Bronchial epithelial cell (primary cell): ENCODE results near the gene DHRS11. TPM values are rescaled to one million over a fixed set of nuclear protein-coding genes. Genes with fewer than 3 reads are reported as not detected.

Experiments used
- DNase-seq: peaks from one replicate; pipeline ENCODE4 v3.0.0-alpha.2; 2010; ENCODE audit warnings: low read depth
- FAIRE-seq: peaks from 2 replicates; lab custom pipeline; 2011; peaks lifted over from hg19 to GRCh38; lab: Jason Lieb, UNC
- H3K27me3 ChIP-seq: 2 replicates; pipeline ENCODE4 v1.5.1; 2011; ENCODE audit warnings: low read length; ENCODE audit not compliant: control insufficient read depth, insufficient read depth
- H3K36me3 ChIP-seq: 2 replicates; pipeline ENCODE4 v1.5.1; 2011; ENCODE audit warnings: low read length; ENCODE audit not compliant: control insufficient read depth, insufficient read depth
- H3K4me3 ChIP-seq: 2 replicates; pipeline ENCODE4 v1.5.1; 2011; ENCODE audit warnings: mild to moderate bottlenecking, low read depth, low read length, control low read depth
- CTCF ChIP-seq: IDR thresholded peaks from 2 replicates; pipeline ENCODE4 v1.5.1; 2011; ENCODE audit warnings: mild to moderate bottlenecking, moderate library complexity, low read length, control low read depth, inconsistent platforms; ENCODE audit not compliant: insufficient read depth, severe bottlenecking
- total RNA-seq: library from RNA; depleted of rRNA; stranded (reverse); fragments of >200 nt; gene quantifications from 2 replicates; pipeline ENCODE4 v1.2.1, GENCODE V29; 2014

The DHRS11 gene
- total RNA-seq, 1 donor from 2014 or later = 7.9 TPM

GRCh38 chr17:36613155-36613554, 21.5 kb downstream of the DHRS11 start:
- no peaks in the 10 kb centered on the region for H3K36me3 ChIP-seq
- DNase-seq (no peak), FAIRE-seq (no peak)
- H3K27me3 ChIP-seq = no peaks in the 10 kb centered on the region
- no peak for TF ChIP-seq CTCF
- H3K4me3 ChIP-seq = no peak overlapping the region

GRCh38 chr17:36614081-36614480, 22.4 kb downstream of the DHRS11 start:
- Histone ChIP-seq H3K27me3 (no peaks in the 10 kb centered on the region), H3K4me3 (no peak overlapping the region), H3K36me3 (no peaks in the 10 kb centered on the region)
- no peak for TF ChIP-seq CTCF
- DNase-seq (no peak), FAIRE-seq (no peak)

- Histone ChIP-seq H3K4me3 (no peak overlapping the region), H3K27me3 (no peaks in the 10 kb centered on the region), H3K36me3 (no peaks in the 10 kb centered on the region)
- no peak for FAIRE-seq
- no peak for DNase-seq
- TF ChIP-seq CTCF = no peak
These were observed 23.3 kb downstream of the DHRS11 start for GRCh38 chr17:36614933-36615332.

- FAIRE-seq = no peak
- no peaks in the 10 kb centered on the region for H3K27me3 ChIP-seq
- no peaks in the 10 kb centered on the region for H3K36me3 ChIP-seq
- no peak overlapping the region for H3K4me3 ChIP-seq
- DNase-seq = peak; percentile 4
- TF ChIP-seq CTCF = no peak
These were observed 24.7 kb downstream of the DHRS11 start for GRCh38 chr17:36616061-36617029.

- no peak for FAIRE-seq
- Histone ChIP-seq H3K27me3 (no peaks in the 10 kb centered on the region), H3K4me3 (no peak overlapping the region)
These were observed 26.1 kb downstream of the DHRS11 start for GRCh38 chr17:36617773-36618172.

More at GRCh38 chr17:36617773-36618172, 26.1 kb downstream of the DHRS11 start:
- no peaks in the 10 kb centered on the region for H3K36me3 ChIP-seq
- no peak for TF ChIP-seq CTCF
- DNase-seq = no peak
